ENCODE data around the gene ATIC. TPM values are rescaled to one million over a fixed set of nuclear protein-coding genes. Genes with fewer than 3 reads are reported as not detected.

ATIC gene
- total and polyA plus RNA-seq, 2 of the 8 experiments (the other 6 are each of a cell fraction or from before 2014, with no cell fraction given) = 139 to 319 TPM

DNA sequence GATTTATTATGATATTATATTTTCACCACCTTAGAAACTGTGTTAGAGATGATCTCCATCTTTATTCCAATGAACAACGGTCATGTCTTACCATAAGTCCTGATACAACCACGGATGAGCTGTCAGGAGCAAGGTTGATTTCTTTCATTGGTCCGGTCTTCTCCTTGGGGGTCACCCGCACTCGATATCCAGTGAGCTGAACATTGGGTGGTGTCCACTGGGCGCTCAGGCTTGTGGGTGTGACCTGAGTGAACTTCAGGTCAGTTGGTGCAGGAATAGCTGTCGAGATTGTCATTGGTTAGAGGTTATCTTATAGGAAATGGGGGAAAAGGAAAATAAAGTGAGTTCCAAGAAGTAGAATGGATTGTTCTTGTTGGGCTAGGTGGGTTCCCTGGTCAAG is 67.2 kb downstream of the ATIC start:
- Histone ChIP-seq H2BK120ac (replicated peaks; ENCODE audit: low read depth, low read length) (no peak overlapping the region), H3K4me3 (ENCODE audit: extremely low read depth in 1 of 4, insufficient read depth in 2 of 4, low read depth in 3 of 4, low read length in 4 of 4) (no peak overlapping the region), H3K23ac (ENCODE audit: insufficient read length) (no peak overlapping the region), H2BK20ac (ENCODE audit: low read length) (no peak overlapping the region), H3K4ac (replicated peaks; ENCODE audit: insufficient read length, low read depth, low read length) (no peak overlapping the region), H3K79me2 (ENCODE audit: control insufficient read depth in 1 of 2, insufficient read depth in 2 of 2, low read length in 2 of 2) (no peaks in the 10 kb centered on the region), H2BK15ac (ENCODE audit: low read length) (no peak overlapping the region), H3K23me2 (ENCODE audit: low read depth, low read length) (no peaks in the 10 kb centered on the region), H4K20me1 (replicated peaks in 1 of 2; ENCODE audit: control insufficient read depth in 1 of 2, insufficient read depth in 2 of 2, low read length in 2 of 2) (peaks cover 0 to 2% of the 10 kb centered on the region in 2 experiments), H4K5ac (ENCODE audit: insufficient read length, low read depth, low read length) (no peak overlapping the region), H3K4me1 (replicated peaks in 1 of 4; ENCODE audit: control insufficient read depth in 3 of 4, insufficient read depth in 4 of 4, low read length in 3 of 4) (no peaks in the 10 kb centered on the region), H3K9ac (replicated peaks in 1 of 4; ENCODE audit: extremely low read depth in 1 of 4, low read depth in 3 of 4, low read length in 3 of 4) (no peak overlapping the region), H3K56ac (replicated peaks; ENCODE audit: insufficient read length, low read depth, low read length) (no peak overlapping the region), H2AFZ (ENCODE audit: low read length) (no peak overlapping the region), H3K27me3 (replicated peaks in 1 of 4; ENCODE audit: control insufficient read depth in 3 of 4, extremely low read depth in 1 of 4, insufficient read depth in 3 of 4, low read length in 3 of 4) (no peaks in the 10 kb centered on the region), H3K79me1 (ENCODE audit: low read depth, low read length) (no peaks in the 10 kb centered on the region), H2BK12ac (ENCODE audit: low read depth, low read length) (no peak overlapping the region), H3K36me3 (ENCODE audit: control insufficient read depth in 2 of 4, insufficient read depth in 4 of 4, low read length in 3 of 4) (peaks cover 3 to 28% (median 17%) of the 10 kb centered on the region in 4 experiments; a peak in 5 of 8 replicates), H4K8ac (ENCODE audit: extremely low read depth, insufficient read depth, low read length) (no peak overlapping the region; the same call in 1 of the 2 replicates), H3K18ac (ENCODE audit: extremely low read depth, low read length) (no peak overlapping the region), H2BK5ac (ENCODE audit: low read depth, low read length) (no peak overlapping the region), H4K91ac (replicated peaks; ENCODE audit: insufficient read length, low read length) (no peak overlapping the region), H3K9me3 (ENCODE audit: insufficient read depth in 2 of 2, low read depth in 1 of 2, low read length in 1 of 2) (no peaks in the 10 kb centered on the region), H3K4me2 (ENCODE audit: insufficient read depth in 1 of 2, low read depth in 2 of 2, low read length in 2 of 2) (no peak overlapping the region), H3K14ac (ENCODE audit: insufficient read length) (no peak overlapping the region), H3K27ac (ENCODE audit: low read depth, low read length) (no peak overlapping the region), H2AK5ac (ENCODE audit: low read depth, low read length) (no peak overlapping the region)
- FAIRE-seq (no peak), DNase-seq (ENCODE audit: low read depth in 1 of 2, low spot score in 2 of 2) (no peak)
- POLR2A ChIA-PET (ENCODE audit: partially characterized antibody) = no interaction called here
- 87% methylated on average over 7 of the region's 7 CpGs; no CpG with 5 or more reads in 1 of the 2 experiments for whole genome bisulfite sequencing, 2 experiments (ENCODE audit: extremely low coverage in 1 of 2, insufficient coverage in 1 of 2, insufficient read length in 1 of 2, insufficient replicate concordance in 2 of 2, low coverage in 1 of 2, low lambda C conversion rate in 2 of 2, missing lambda C conversion rate in 1 of 2)
- CTCF ChIA-PET (ENCODE audit: partially characterized antibody) = interaction anchor here (0.8 kb wide), 1 partner anchor 17 kb away, joined by 3 read pairs; no protein-coding TSS in a partner anchor
- TF ChIP-seq RNF2 (IDR thresholded peaks at IDR 0.05; ENCODE audit: borderline replicate concordance, low read depth, low read length, missing control alignments, poor library complexity, severe bottlenecking) = no peak
- no peak for TF ChIP-seq NRF1 (IDR thresholded peaks at IDR 0.05; ENCODE audit: low read depth, low read length)
- TF ChIP-seq EP300 (IDR thresholded peaks at IDR 0.05; ENCODE audit: borderline replicate concordance in 1 of 2, low read depth in 2 of 2, low read length in 2 of 2) = no peak
- no peak for TF ChIP-seq EZH2 (IDR thresholded peaks at IDR 0.05; ENCODE audit: low read depth, low read length, severe bottlenecking)
- no peak for TF ChIP-seq CEBPB (IDR thresholded peaks at IDR 0.05; ENCODE audit: low read depth, low read length)
- no peak for TF ChIP-seq JUND (IDR thresholded peaks at IDR 0.05; ENCODE audit: low read length)
- no peak for TF ChIP-seq BCL11A (IDR thresholded peaks at IDR 0.05; ENCODE audit: low read depth in 2 of 2, low read length in 2 of 2)
- no peak for TF ChIP-seq HDAC2 (IDR thresholded peaks at IDR 0.05; ENCODE audit: borderline replicate concordance in 1 of 2, low read depth in 2 of 2, low read length in 2 of 2)
- TF ChIP-seq, protein P1, sequence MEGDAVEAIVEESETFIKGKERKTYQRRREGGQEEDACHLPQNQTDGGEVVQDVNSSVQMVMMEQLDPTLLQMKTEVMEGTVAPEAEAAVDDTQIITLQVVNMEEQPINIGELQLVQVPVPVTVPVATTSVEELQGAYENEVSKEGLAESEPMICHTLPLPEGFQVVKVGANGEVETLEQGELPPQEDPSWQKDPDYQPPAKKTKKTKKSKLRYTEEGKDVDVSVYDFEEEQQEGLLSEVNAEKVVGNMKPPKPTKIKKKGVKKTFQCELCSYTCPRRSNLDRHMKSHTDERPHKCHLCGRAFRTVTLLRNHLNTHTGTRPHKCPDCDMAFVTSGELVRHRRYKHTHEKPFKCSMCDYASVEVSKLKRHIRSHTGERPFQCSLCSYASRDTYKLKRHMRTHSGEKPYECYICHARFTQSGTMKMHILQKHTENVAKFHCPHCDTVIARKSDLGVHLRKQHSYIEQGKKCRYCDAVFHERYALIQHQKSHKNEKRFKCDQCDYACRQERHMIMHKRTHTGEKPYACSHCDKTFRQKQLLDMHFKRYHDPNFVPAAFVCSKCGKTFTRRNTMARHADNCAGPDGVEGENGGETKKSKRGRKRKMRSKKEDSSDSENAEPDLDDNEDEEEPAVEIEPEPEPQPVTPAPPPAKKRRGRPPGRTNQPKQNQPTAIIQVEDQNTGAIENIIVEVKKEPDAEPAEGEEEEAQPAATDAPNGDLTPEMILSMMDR (IDR thresholded peaks at IDR 0.05; ENCODE audit: control extremely low read depth in 1 of 3, insufficient read depth in 1 of 3, low read depth in 1 of 3, low read length in 3 of 3) = no peak
- no peak for TF ChIP-seq POU5F1 (IDR thresholded peaks at IDR 0.05; ENCODE audit: low read depth, low read length)
- no peak for TF ChIP-seq TCF12 (IDR thresholded peaks at IDR 0.05; ENCODE audit: low read depth, low read length)
